IPS-18a (cell line): ENCODE data around the gene ASF1B.

Experiments
- H3K27ac ChIP-seq: one replicate; pipeline ENCODE4 v1.5.1; 2013; ENCODE audit warnings: low read length
- H3K27me3 ChIP-seq: one replicate; pipeline ENCODE4 v1.6.1; 2013; ENCODE audit warnings: mild to moderate bottlenecking, low read length; ENCODE audit not compliant: control insufficient read depth, insufficient read depth
- H3K36me3 ChIP-seq: one replicate; pipeline ENCODE4 v1.6.1; 2013; ENCODE audit warnings: low read depth, low read length; ENCODE audit not compliant: control insufficient read depth
- H3K4me1 ChIP-seq: one replicate; pipeline ENCODE4 v1.6.1; 2013; ENCODE audit warnings: low read depth, low read length; ENCODE audit not compliant: control insufficient read depth
- H3K4me3 ChIP-seq: one replicate; pipeline ENCODE4 v1.5.1; 2013; ENCODE audit warnings: low read length
- H3K9ac ChIP-seq: one replicate; pipeline ENCODE4 v1.6.1; 2013; ENCODE audit warnings: mild to moderate bottlenecking, low read length, moderate library complexity
- H3K9me3 ChIP-seq: one replicate; pipeline ENCODE4 v1.6.1; 2013; ENCODE audit warnings: low read depth, low read length; ENCODE audit not compliant: control insufficient read depth

Gene ASF1B

GRCh38 chr19:14088634-14089411 lies 47.6 kb downstream of the ASF1B start:
- no peak overlapping the region for H3K9ac ChIP-seq
- no peak overlapping the region for H3K27ac ChIP-seq

GRCh38 chr19:14086098-14086497 lies 50.3 kb downstream of the ASF1B start:
- Histone ChIP-seq H3K27me3 (peaks cover 17% of the 10 kb centered on the region), H3K9ac (no peak overlapping the region), H3K4me3 (no peak overlapping the region)

More at GRCh38 chr19:14088634-14089411, 47.6 kb downstream of the ASF1B start:
- peaks cover 11% of the 10 kb centered on the region for H3K36me3 ChIP-seq
- peaks cover 9% of the 10 kb centered on the region for H3K4me1 ChIP-seq
- H3K27me3 ChIP-seq, result peaks cover 16% of the 10 kb centered on the region
- peaks cover 9% of the 10 kb centered on the region for H3K9me3 ChIP-seq
- peak overlapping the region; percentile 57 for H3K4me3 ChIP-seq

GRCh38 chr19:14085309-14085995 lies 50.9 kb downstream of the ASF1B start, which contains the start of gene C19orf67:
Gene C19orf67, minus strand, starts transcription at chr19:14085783. Its CDS starts 156 bp downstream, at chr19:14085627.
- no peak within 1 kb of the TSS for H3K9ac ChIP-seq
- peaks cover 4% of the 10 kb centered on the region for H3K4me1 ChIP-seq
- peaks cover 11% of the 10 kb centered on the region for H3K36me3 ChIP-seq
- H3K4me3 ChIP-seq, result no peak within 1 kb of the TSS
- H3K27ac ChIP-seq, result no peak within 1 kb of the TSS
- H3K27me3 ChIP-seq, result peaks cover 17% of the 10 kb centered on the region
- H3K9me3 ChIP-seq, result no peaks in the 10 kb centered on the region

More at GRCh38 chr19:14086098-14086497, 50.3 kb downstream of the ASF1B start:
- Histone ChIP-seq H3K9me3 (no peaks in the 10 kb centered on the region), H3K36me3 (peaks cover 11% of the 10 kb centered on the region), H3K4me1 (peaks cover 4% of the 10 kb centered on the region), H3K27ac (no peak overlapping the region)

GRCh38 chr19:14082675-14082960 lies 53.8 kb downstream of the ASF1B start:
- Histone ChIP-seq H3K36me3 (no peaks in the 10 kb centered on the region), H3K4me3 (no peak overlapping the region), H3K9me3 (no peaks in the 10 kb centered on the region), H3K4me1 (no peaks in the 10 kb centered on the region), H3K27me3 (peaks cover 4% of the 10 kb centered on the region), H3K27ac (no peak overlapping the region), H3K9ac (no peak overlapping the region)

- no peaks in the 10 kb centered on the region for H3K9me3 ChIP-seq
- H3K36me3 ChIP-seq, result no peaks in the 10 kb centered on the region
- H3K4me1 ChIP-seq, result no peaks in the 10 kb centered on the region
- peaks cover 8% of the 10 kb centered on the region for H3K27me3 ChIP-seq
- H3K27ac ChIP-seq, result no peak overlapping the region
- peak overlapping the region; percentile 94 for H3K4me3 ChIP-seq
- peak overlapping the region; percentile 25 for H3K9ac ChIP-seq
Measured at GRCh38 chr19:14081797-14082674, 54.4 kb downstream of the ASF1B start.

GRCh38 chr19:14080887-14081796 lies 55.2 kb downstream of the ASF1B start:
- peaks cover 12% of the 10 kb centered on the region for H3K27me3 ChIP-seq
- peak overlapping the region; percentile 72 for H3K9ac ChIP-seq
- no peaks in the 10 kb centered on the region for H3K4me1 ChIP-seq
- H3K4me3 ChIP-seq, result peak overlapping the region; percentile 94
- no peaks in the 10 kb centered on the region for H3K36me3 ChIP-seq
- peak overlapping the region; percentile 20 for H3K27ac ChIP-seq
- H3K9me3 ChIP-seq, result no peaks in the 10 kb centered on the region

GRCh38 chr19:14078411-14078810 lies 58.0 kb downstream of the ASF1B start:
- Histone ChIP-seq H3K4me1 (peaks cover 6% of the 10 kb centered on the region), H3K9me3 (no peaks in the 10 kb centered on the region), H3K36me3 (no peaks in the 10 kb centered on the region)

GRCh38 chr19:14073925-14074838 lies 62.2 kb downstream of the ASF1B start:
- Histone ChIP-seq H3K27ac (no peak overlapping the region), H3K4me3 (peak overlapping the region; percentile 60), H3K9me3 (no peaks in the 10 kb centered on the region), H3K27me3 (peaks cover 53% of the 10 kb centered on the region), H3K36me3 (no peaks in the 10 kb centered on the region), H3K9ac (no peak overlapping the region), H3K4me1 (peaks cover 6% of the 10 kb centered on the region)

More at GRCh38 chr19:14078411-14078810, 58.0 kb downstream of the ASF1B start:
- Histone ChIP-seq H3K27me3 (peaks cover 34% of the 10 kb centered on the region), H3K27ac (no peak overlapping the region), H3K4me3 (no peak overlapping the region), H3K9ac (no peak overlapping the region)

GRCh38 chr19:14073261-14073924 lies 63.0 kb downstream of the ASF1B start:
- Histone ChIP-seq H3K9me3 (no peaks in the 10 kb centered on the region), H3K4me3 (peak overlapping the region; percentile 60), H3K9ac (no peak overlapping the region), H3K4me1 (peaks cover 6% of the 10 kb centered on the region), H3K27ac (no peak overlapping the region), H3K36me3 (no peaks in the 10 kb centered on the region), H3K27me3 (peaks cover 53% of the 10 kb centered on the region)
